Coronary artery (tissue), 2 donors: Measurements from ENCODE around the gene RNF222.
A peak's percentile ranks its signal among the peaks of the same experiment; 100 is the strongest.

ENCODE experiments used
- DNase-seq: peaks from one replicate; pipeline ENCODE4 v3.0.0-alpha.2; 2017; ENCODE audit warnings: low spot score
- H3K27ac ChIP-seq, 2 donors: fragments of 200-600 bp; sonication (generic); one replicate each; pipeline ENCODE4 v1.5.1; 2016 to 2019
- H3K4me3 ChIP-seq: fragments of 200-600 bp; sonication (generic); 2 replicates; pipeline ENCODE4 v1.5.1; 2016; ENCODE audit warnings: mild to moderate bottlenecking, moderate library complexity
- CTCF ChIP-seq: fragments of 200-600 bp; sonication (generic); IDR thresholded peaks from one replicate; pipeline ENCODE4 v1.5.1; 2019; ENCODE audit warnings: antibody characterized with exemption

RNF222 gene

DNA sequence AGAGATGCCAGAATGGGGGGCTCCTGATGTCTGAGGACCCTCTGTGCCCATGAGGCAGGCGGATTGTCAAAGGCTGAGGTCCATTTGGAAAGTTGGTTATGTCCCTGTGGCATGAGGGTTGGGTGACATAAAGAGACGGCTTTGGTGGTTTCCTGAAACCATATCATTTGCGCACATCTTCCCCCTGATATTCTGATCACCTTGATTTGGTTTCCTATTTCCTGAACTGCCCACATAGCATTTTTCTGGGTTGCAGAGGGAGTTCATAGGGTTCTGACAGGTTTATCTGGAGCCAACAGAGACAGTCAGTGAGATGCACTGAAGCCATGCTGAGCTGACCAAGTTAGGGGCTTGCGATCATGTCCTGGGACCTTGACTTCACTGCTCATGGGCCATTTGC lies 15.7 kb upstream of the RNF222 start:
- H3K4me3 ChIP-seq, result no peak overlapping the region
- no peak overlapping the region for H3K27ac ChIP-seq
- DNase-seq, result no peak
- no peak for TF ChIP-seq CTCF

DNA sequence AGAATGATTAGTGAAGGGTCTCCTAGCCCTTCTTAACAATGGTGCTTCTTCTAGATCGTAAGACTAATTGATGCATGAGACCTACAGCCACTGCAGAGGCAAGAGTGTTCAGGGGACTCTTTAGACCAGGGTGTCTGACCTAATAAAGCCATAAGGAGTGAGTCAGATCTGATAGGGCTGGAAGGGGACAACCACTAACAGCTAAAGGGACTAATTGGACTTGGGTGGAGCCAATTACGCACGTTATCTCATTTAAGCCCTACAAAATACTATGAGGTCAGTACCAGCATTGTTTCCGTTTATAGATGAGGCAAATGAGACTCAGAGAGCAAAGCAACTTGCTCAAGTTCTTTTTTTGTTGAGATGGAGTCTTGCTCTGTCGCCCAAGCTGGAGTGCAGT lies 14.5 kb upstream of the RNF222 start:
- no peak for TF ChIP-seq CTCF
- Histone ChIP-seq H3K4me3 (no peak overlapping the region), H3K27ac (no peak overlapping the region)
- DNase-seq, result no peak

DNA sequence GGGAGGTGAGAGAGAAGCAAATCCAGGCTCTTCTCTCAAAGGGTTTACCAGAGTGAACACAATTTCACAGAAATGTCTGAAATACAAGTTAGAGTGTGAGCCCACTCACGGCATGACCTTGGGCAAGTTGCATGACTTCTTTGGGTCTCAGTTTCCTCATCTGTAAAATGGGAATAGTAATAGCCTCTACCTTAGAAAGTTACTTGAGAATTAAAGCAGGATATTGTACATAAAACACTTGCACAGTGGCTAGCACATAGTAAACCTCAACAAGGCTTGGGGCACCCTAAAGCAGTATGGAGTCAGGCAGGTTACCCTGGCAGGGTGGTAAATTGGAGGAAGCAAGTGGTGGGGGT lies 13.2 kb upstream of the RNF222 start:
- H3K4me3 ChIP-seq, result no peak overlapping the region
- H3K27ac ChIP-seq, result no peak overlapping the region
- no peak for TF ChIP-seq CTCF
- DNase-seq, result no peak

- H3K27ac ChIP-seq, result no peak overlapping the region
- peak; percentile 71 for TF ChIP-seq CTCF
- DNase-seq, result peak; percentile 87
- no peak overlapping the region for H3K4me3 ChIP-seq
These were observed 12.6 kb upstream of the RNF222 start for GRCh38 chr17:8409966-8410882.

DNA sequence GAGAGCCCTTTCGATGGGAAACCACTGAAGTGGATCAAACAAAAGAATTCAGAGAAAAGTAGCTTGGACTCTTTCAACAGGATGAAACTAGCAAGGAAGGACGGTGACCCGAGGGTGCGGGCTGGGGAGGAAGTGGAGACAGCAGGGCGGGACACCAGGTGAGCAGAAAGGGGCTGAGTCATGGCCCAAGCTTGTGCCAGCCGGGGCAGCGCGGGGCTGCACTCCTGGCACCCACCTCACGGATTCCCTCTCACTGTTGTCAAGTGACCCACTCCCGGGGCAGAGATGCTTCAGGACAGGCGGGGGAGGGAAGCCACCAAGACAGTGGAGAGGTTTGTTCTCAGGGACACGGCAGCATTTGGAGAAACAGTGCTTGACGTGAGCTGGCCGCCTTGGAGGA lies 10.7 kb upstream of the RNF222 start:
- TF ChIP-seq CTCF, result no peak
- Histone ChIP-seq H3K4me3 (no peak overlapping the region), H3K27ac (no peak overlapping the region)
- no peak for DNase-seq

- no peak overlapping the region for H3K4me3 ChIP-seq
- DNase-seq, result peak; percentile 11
- no peak for TF ChIP-seq CTCF
- no peak overlapping the region for H3K27ac ChIP-seq
These were observed 8.5 kb upstream of the RNF222 start for GRCh38 chr17:8406174-8406573.

DNA sequence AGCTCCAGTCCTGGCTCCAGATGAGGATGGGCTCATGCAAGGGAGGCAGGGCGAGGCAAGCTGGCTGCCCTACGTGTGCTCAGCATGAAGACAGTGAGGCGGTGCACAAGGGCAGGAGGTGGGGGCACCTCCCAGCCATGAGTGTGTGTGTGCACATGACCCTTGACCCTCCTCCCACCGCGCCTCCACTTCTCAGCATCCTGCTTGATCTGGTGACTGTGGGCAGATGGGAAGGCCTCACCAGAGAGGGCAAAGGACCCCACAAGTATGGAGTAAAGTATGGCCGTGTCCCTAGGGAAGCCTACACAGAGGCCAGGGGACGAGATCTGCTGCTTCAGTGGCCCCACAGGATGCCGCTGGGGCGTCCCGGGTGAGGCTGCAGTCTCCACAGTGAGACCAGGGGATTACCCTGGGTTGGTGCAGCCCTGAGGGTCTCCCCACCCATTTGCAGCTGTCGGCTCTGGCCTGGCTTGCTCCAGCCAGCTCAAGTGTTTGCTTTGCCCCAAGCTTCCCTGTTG lies 7.9 kb upstream of the RNF222 start:
- no peak overlapping the region for H3K4me3 ChIP-seq
- DNase-seq, result peak; percentile 62
- no peak overlapping the region for H3K27ac ChIP-seq
- TF ChIP-seq CTCF, result no peak
